GM19239 (cell line): ENCODE data around the gene LINS1.
"Not testable (repeated sequence)": the region's sequence is repeated elsewhere in the genome, so short reads cannot be mapped to it uniquely, and the experiment has no call there.

Experiments
- DNase-seq: peaks from one replicate; pipeline ENCODE4 v3.0.0; 2011; ENCODE audit warnings: low spot score; ENCODE audit not compliant: insufficient read length
- FAIRE-seq: peaks from 2 replicates; lab custom pipeline; 2011; peaks lifted over from hg19 to GRCh38; lab: Jason Lieb, UNC

LINS1 gene

GRCh38 chr15:100602823-100603393 lies 924 bp upstream of the LINS1 start:
- peak; percentile 91 for FAIRE-seq
- peak; percentile 14 for DNase-seq

- DNase-seq (no peak), FAIRE-seq (no peak)
Measured at GRCh38 chr15:100601617-100602063, 344 bp downstream of the LINS1 start.

GRCh38 chr15:100601163-100601562 lies 821 bp downstream of the LINS1 start:
- no peak for FAIRE-seq

GRCh38 chr15:100598655-100599054 lies 3.3 kb downstream of the LINS1 start:
- DNase-seq (no peak), FAIRE-seq (no peak)

More at GRCh38 chr15:100601163-100601562, 821 bp downstream of the LINS1 start:
- DNase-seq, result no peak

DNA sequence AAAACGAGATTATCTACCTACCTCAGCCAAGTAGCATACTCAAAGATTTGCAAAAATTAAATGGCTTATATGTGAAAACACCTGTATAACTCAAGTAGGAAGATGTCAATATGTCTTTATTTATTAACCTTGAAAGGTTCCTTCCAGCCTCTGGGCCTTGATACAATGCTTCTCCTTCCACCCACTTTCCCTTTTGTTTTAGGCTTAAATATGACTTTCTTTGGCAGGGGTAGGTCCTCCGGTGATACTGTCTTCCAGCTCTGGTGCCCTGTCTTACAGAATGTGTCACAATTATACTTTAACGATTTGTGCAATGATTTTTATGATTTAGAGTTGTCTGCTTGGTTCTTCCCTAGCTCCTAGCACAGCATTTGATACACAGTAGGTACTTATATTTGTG lies 4.1 kb downstream of the LINS1 start:
- FAIRE-seq, result no peak
- DNase-seq, result no peak

DNA sequence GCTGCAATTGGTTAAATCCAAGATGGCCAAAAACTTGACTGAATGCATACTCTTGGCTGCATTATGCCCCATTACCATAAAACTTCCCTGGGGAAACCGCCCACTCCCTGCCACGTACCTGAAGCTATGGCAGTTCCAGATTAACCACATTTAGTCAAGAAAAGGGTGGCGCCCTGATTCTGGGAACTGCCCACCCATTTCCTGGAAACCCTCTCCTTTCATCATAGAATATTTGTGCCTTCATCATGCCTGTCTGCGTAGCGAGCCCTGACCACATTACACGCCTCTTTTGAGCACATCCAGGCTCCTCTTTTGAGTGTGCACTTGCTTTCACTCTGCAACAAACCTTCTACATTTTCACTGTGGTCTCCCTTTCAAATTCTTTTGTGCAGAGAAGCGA lies 5.2 kb downstream of the LINS1 start:
- no peak for DNase-seq
- peak; percentile 86 for FAIRE-seq

GRCh38 chr15:100595964-100596363 lies 6.0 kb downstream of the LINS1 start:
- FAIRE-seq (no peak), DNase-seq (no peak)

- DNase-seq (no peak), FAIRE-seq (no peak)
Measured at GRCh38 chr15:100593431-100593830, 8.6 kb downstream of the LINS1 start.

DNA sequence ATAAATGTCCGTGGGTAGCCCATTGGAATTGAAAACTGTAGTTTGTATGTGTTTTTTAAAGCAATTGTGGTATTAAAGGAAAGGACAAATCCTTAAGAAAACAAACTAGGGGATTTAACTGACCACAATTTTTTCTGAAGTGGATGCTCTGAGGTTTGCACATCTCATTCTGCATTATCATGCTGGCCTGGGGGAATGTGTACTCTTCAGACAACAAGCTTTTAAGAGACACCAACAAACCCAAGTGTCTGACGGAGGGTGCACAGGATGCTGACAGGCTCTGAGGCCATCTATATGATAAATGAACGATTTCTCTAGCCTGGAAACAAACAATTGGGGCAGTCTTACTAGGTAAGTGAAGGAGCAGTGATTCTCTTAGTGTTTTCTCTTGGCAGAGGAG lies 9.1 kb downstream of the LINS1 start:
- DNase-seq (no peak), FAIRE-seq (no peak)

DNA sequence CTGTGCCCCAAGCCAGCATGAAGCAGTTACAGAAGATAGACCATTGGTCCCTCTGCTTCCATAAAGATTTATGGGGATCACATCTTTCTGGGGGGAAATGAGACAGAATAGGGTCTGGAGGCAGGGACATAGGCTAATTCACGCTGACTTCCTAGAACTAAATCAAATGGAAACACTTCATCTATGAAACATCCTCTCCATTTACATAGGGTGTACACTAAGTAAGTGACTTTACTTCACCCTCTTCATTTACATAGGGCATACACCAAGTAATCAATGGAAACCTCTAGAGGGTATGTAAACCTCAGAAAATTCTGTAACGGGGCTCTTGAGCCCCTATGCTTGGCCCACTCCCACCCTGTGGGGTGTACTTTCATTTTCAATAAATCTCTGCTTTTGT lies 10.1 kb downstream of the LINS1 start:
- FAIRE-seq (no peak), DNase-seq (no peak)

DNA sequence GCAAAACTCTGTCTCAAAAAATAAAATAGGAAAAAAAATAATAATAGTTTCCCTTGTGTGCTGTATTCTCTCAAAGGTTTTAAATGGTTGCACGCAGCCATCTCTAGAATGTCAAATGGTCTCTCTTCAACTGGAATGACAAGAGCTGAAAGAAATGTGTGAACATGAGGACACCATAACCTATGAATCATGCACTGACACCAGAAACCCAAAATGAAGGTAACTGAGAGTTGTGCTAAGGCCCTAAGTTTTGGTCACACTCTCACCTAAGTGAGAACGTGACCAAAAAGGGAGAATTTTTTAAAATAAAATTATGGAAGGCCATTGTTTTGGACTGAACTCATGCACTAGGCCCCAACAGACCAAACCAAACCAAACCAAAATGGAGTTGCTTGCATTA lies 10.8 kb downstream of the LINS1 start:
- FAIRE-seq, DNase-seq: not testable (repeated sequence)

DNA sequence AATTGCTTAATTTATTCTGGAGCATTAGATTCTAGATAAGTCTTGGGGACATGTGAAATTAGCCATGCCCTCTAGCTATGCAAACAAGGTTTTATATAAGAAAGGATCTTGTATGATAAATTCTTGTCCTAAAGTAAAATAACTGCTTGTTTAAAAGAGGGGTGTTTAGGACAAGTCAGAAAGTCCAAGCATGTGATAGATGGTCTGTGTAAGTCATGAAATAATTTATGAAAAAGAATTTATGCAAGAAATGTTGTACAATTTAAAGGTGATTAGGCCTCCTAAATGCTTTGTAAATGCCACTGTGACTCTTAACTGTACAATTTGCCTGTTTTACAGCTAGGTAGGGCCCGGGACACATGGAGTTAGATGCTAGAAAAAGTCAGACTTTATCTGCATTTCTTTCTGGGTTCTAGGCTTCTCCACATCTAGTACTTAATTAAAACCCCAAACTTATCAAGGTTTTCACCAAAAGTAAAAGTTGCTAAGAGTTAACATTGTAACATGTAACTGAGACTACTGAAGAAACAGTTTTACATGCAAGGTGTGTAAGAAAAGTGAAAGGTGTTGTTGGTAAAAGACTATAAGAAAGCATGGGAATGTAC lies 13.2 kb downstream of the LINS1 start:
- DNase-seq (no peak), FAIRE-seq (no peak)

DNA sequence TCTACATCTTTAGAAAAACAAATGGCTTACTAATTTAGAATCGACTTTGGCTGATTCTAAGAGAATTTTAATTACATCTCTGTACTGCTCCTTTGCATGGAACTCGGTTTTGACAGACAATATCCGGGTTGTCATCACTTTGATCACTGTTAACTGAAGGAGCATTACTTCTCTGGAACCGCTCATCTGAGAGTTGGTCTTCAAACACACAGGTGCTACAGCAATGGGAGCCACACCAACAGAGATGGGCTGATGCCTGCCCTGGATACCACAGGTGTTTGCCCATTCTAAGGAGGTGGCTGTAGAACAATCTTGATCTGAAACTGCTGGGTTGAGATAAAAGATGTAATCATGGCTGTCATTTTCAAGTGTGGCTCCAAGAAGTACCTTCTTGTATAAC lies 21.6 kb downstream of the LINS1 start:
- FAIRE-seq (no peak), DNase-seq (no peak)

- no peak for FAIRE-seq
- no peak for DNase-seq
Measured at GRCh38 chr15:100573526-100573925, 28.5 kb downstream of the LINS1 start.

- DNase-seq, result no peak
- FAIRE-seq, result peak; percentile 72
Measured at GRCh38 chr15:100572362-100572983, 29.5 kb downstream of the LINS1 start.

GRCh38 chr15:100571592-100572167 lies 30.3 kb downstream of the LINS1 start:
- peak; percentile 80 for FAIRE-seq

DNA sequence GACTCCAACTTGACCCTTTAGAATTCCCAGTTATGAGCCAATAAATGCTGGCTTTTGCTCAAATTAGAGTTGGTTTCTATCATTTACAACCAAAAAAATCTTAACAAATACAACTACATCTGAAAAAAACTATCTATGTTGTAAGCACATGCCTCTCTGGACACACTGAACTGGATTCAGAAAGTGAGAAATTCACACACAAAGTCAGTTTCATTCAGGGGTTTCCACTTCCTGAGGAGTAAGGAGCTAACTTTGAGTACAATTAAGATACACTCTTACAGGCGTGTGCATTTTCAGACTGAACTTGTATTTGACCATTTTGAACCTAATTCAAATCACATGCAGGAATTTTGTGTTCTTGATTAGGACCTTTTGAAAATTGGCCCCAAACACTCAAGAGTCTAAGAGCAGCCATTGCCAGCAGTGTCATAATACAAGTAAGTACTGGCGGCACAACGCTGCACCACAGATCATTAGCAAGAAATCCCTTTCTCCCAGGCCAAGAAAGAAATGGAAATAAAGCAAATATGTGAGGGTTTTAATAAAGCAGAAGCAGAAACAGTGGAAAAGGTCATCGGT lies 31.2 kb downstream of the LINS1 start:
- peak; percentile 63 for FAIRE-seq
- DNase-seq, result no peak

More at GRCh38 chr15:100571592-100572167, 30.3 kb downstream of the LINS1 start:
- DNase-seq, result no peak

DNA sequence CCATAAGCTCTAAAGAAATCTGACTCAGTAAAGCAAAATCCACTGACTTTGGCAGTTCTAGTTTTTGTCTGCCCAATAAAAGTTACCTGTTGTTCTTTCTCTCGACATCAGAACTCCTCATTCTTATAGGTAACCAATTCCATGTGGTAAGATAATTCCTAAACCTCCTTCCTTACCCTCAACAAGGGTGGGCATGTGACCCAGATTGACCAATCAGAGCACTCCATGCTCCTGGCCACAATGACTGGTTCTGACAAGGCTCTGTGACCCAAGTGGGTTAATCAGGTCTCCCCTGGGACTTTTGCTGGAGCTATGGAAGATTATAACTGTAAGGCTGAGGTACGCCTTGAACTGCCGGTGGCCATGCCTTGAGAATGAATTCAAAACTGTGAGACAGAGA lies 31.7 kb downstream of the LINS1 start:
- FAIRE-seq, result no peak
- DNase-seq, result no peak

- FAIRE-seq, result no peak
- DNase-seq, result no peak
Measured at GRCh38 chr15:100569391-100569790, 32.6 kb downstream of the LINS1 start.

- DNase-seq (no peak), FAIRE-seq (no peak)
Measured at GRCh38 chr15:100566850-100567628, 34.9 kb downstream of the LINS1 start.
